ENCODE results near the gene KLF3. TPM values are rescaled to one million over a fixed set of nuclear protein-coding genes. Genes with fewer than 3 reads are reported as not detected.

KLF3 gene
- total RNA-seq, 2 donors from 2014 or later = 47.7 to 55.4 TPM

- Histone ChIP-seq H3K9me3 (no peaks in the 10 kb centered on the region), H3K36me3 (peaks cover 0 to 5% of the 10 kb centered on the region in 2 donors), H3K4me1 (replicated peaks) (peaks cover 14% of the 10 kb centered on the region), H3K4me3 (no peak overlapping the region), H3K27ac (no peak overlapping the region), H3K27me3 (replicated peaks; ENCODE audit: insufficient read depth) (no peaks in the 10 kb centered on the region)
- DNase-seq (ENCODE audit: low spot score) = no peak
- TF ChIP-seq POLR2AphosphoS5 (IDR thresholded peaks at IDR 0.05) (no peak), CTCF (IDR thresholded peaks at IDR 0.05) (no peak), POLR2A (IDR thresholded peaks at IDR 0.05) (no peak)
- intact Hi-C loops (cut with DNase I) = loop anchor here (5.0 to 10.0 kb wide), 2 partner anchors 185 to 613 kb away; partner anchors contain the start of gene FAM114A1
- WGBS = 89% methylated on average over 8 of the region's 8 CpGs
Observed at GRCh38 chr4:38679921-38680320, 15.9 kb downstream of the KLF3 start.

GRCh38 chr4:38681281-38681991 is 17.4 kb downstream of the KLF3 start:
- no peak overlapping the region for H3K4me3 ChIP-seq
- TF ChIP-seq CTCF (IDR thresholded peaks at IDR 0.05) (no peak), POLR2A (IDR thresholded peaks at IDR 0.05) (no peak), POLR2AphosphoS5 (IDR thresholded peaks at IDR 0.05) (no peak)
- peaks cover 0 to 5% of the 10 kb centered on the region in 2 donors for H3K36me3 ChIP-seq
- intact Hi-C loops (cut with DNase I) = loop anchor here (10.0 kb wide), 1 partner anchor 183 kb away; the partner anchor contains the start of gene FAM114A1
- peaks cover under 1% of the 10 kb centered on the region for H3K4me1 ChIP-seq (replicated peaks)
- no peak for DNase-seq (ENCODE audit: low spot score)
- H3K27me3 ChIP-seq (replicated peaks; ENCODE audit: insufficient read depth) = no peaks in the 10 kb centered on the region
- no peaks in the 10 kb centered on the region for H3K9me3 ChIP-seq
- no peak overlapping the region for H3K27ac ChIP-seq
- 29% methylated on average over 12 of the region's 12 CpGs for WGBS

GRCh38 chr4:38682336-38682735 is 18.3 kb downstream of the KLF3 start:
- Histone ChIP-seq H3K9me3 (no peaks in the 10 kb centered on the region), H3K4me1 (replicated peaks) (no peaks in the 10 kb centered on the region), H3K27ac (no peak overlapping the region), H3K36me3 (peaks cover 0 to 5% of the 10 kb centered on the region in 2 donors), H3K4me3 (no peak overlapping the region), H3K27me3 (replicated peaks; ENCODE audit: insufficient read depth) (no peaks in the 10 kb centered on the region)
- intact Hi-C loops (cut with DNase I) = loop anchor here (10.0 kb wide), 1 partner anchor 182 kb away; the partner anchor contains the start of gene FAM114A1
- TF ChIP-seq POLR2AphosphoS5 (IDR thresholded peaks at IDR 0.05) (no peak), POLR2A (IDR thresholded peaks at IDR 0.05) (no peak), CTCF (IDR thresholded peaks at IDR 0.05) (no peak)
- no peak for DNase-seq (ENCODE audit: low spot score)
- 72% methylated on average over 5 of the region's 5 CpGs for WGBS

GRCh38 chr4:38683276-38683675 is 19.3 kb downstream of the KLF3 start:
- no peaks in the 10 kb centered on the region for H3K4me1 ChIP-seq (replicated peaks)
- no peak for DNase-seq (ENCODE audit: low spot score)
- H3K9me3 ChIP-seq = no peaks in the 10 kb centered on the region
- intact Hi-C loops (cut with DNase I) = loop anchor here (10.0 kb wide), 1 partner anchor 182 kb away; the partner anchor contains the start of gene FAM114A1
- WGBS = 80% methylated on average over 3 of the region's 3 CpGs
- H3K36me3 ChIP-seq = peaks cover 0 to 5% of the 10 kb centered on the region in 2 donors
- no peak overlapping the region for H3K27ac ChIP-seq
- TF ChIP-seq POLR2AphosphoS5 (IDR thresholded peaks at IDR 0.05) (no peak), POLR2A (IDR thresholded peaks at IDR 0.05) (no peak), CTCF (IDR thresholded peaks at IDR 0.05) (no peak)
- H3K4me3 ChIP-seq = no peak overlapping the region
- no peaks in the 10 kb centered on the region for H3K27me3 ChIP-seq (replicated peaks; ENCODE audit: insufficient read depth)

GRCh38 chr4:38684271-38684670 is 20.3 kb downstream of the KLF3 start:
- no peak for TF ChIP-seq POLR2AphosphoS5 (IDR thresholded peaks at IDR 0.05)
- TF ChIP-seq CTCF (IDR thresholded peaks at IDR 0.05) = no peak
- no peak for TF ChIP-seq POLR2A (IDR thresholded peaks at IDR 0.05)
- DNase-seq (ENCODE audit: low spot score) = no peak
- Histone ChIP-seq H3K9me3 (no peaks in the 10 kb centered on the region), H3K4me3 (no peak overlapping the region), H3K27me3 (replicated peaks; ENCODE audit: insufficient read depth) (no peaks in the 10 kb centered on the region), H3K36me3 (peaks cover 0 to 5% of the 10 kb centered on the region in 2 donors), H3K27ac (no peak overlapping the region), H3K4me1 (replicated peaks) (no peaks in the 10 kb centered on the region)
- intact Hi-C loops (cut with DNase I) = loop anchor here (10.0 kb wide), 1 partner anchor 181 kb away; the partner anchor contains the start of gene FAM114A1
- 86% methylated on average over 2 of the region's 2 CpGs for WGBS
